HG03280 (cell line): ENCODE measurements around the gene NYNRIN.
A peak's percentile ranks its signal among the peaks of the same experiment; 100 is the strongest.

Source experiments
- ATAC-seq: cut with Tn5 transposase; IDR thresholded peaks from one replicate; pipeline ENCODE4 v1.9.1; 2021; ENCODE audit warnings: mild to moderate bottlenecking, moderate library complexity; ENCODE audit not compliant: unreplicated experiment

The NYNRIN gene

GRCh38 chr14:24430143-24430681 lies 31.4 kb downstream of the NYNRIN start:
- peak; percentile 54 for ATAC-seq

GRCh38 chr14:24430682-24431568 lies 32.1 kb downstream of the NYNRIN start:
- ATAC-seq = peak; percentile 31

- ATAC-seq = peak; percentile 52
Measured at GRCh38 chr14:24431569-24432258, 32.9 kb downstream of the NYNRIN start.

GRCh38 chr14:24432259-24433131 lies 33.7 kb downstream of the NYNRIN start:
- ATAC-seq = no peak

GRCh38 chr14:24434036-24434435 lies 35.2 kb downstream of the NYNRIN start:
- no peak for ATAC-seq

GRCh38 chr14:24434676-24435075 lies 35.9 kb downstream of the NYNRIN start:
- no peak for ATAC-seq

GRCh38 chr14:24435192-24435810 lies 36.5 kb downstream of the NYNRIN start:
- no peak for ATAC-seq

- no peak for ATAC-seq
Measured at GRCh38 chr14:24435998-24436354, 37.2 kb downstream of the NYNRIN start.

GRCh38 chr14:24436355-24437019 lies 37.7 kb downstream of the NYNRIN start:
- ATAC-seq = no peak

GRCh38 chr14:24437020-24437735 lies 38.4 kb downstream of the NYNRIN start:
- ATAC-seq = no peak

GRCh38 chr14:24437736-24438067 lies 38.9 kb downstream of the NYNRIN start:
- no peak for ATAC-seq

- no peak for ATAC-seq
Measured at GRCh38 chr14:24438223-24439097, 39.7 kb downstream of the NYNRIN start.

- ATAC-seq = no peak
Measured at GRCh38 chr14:24439257-24439656, 40.5 kb downstream of the NYNRIN start.

GRCh38 chr14:24439830-24440605 lies 41.2 kb downstream of the NYNRIN start:
- no peak for ATAC-seq

GRCh38 chr14:24440606-24441399 lies 42.0 kb downstream of the NYNRIN start:
- ATAC-seq = no peak

GRCh38 chr14:24441485-24441884 lies 42.7 kb downstream of the NYNRIN start:
- ATAC-seq = no peak

GRCh38 chr14:24441904-24442239 lies 43.1 kb downstream of the NYNRIN start:
- no peak for ATAC-seq
